ENCODE data around the gene HTN1.
"Not testable (repeated sequence)": the region's sequence is repeated elsewhere in the genome, so short reads cannot be mapped to it uniquely, and the experiment has no call there.

HTN1 gene

DNA sequence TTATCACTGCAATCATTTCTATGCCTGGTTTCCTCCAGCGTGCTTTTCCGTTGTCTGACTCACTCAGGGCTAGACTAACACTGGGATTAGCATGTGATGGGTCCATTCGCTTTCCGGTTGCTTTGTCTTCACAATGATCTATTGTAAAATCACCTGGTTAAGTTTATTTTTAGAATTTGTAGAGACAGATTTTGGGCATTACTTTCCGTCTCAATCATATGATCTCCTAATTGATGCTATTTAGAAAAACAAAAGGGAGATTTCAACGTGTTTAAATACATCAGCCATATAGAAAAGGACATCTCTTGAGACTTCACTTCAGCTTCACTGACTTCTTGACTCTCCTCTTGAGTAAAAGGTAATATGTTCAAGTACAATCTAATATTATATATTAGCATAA, at the start of gene HTN1:
Gene HTN1, plus strand, starts transcription at position 301 of the 400 bp plus-strand sequence. CDS start 2,639 bp downstream, outside the sequence.
- TF ChIP-seq FOXM1 (IDR thresholded peaks at IDR 0.05; ENCODE audit: borderline replicate concordance, low read depth), result not testable (repeated sequence)
- TF ChIP-seq, protein P1, sequence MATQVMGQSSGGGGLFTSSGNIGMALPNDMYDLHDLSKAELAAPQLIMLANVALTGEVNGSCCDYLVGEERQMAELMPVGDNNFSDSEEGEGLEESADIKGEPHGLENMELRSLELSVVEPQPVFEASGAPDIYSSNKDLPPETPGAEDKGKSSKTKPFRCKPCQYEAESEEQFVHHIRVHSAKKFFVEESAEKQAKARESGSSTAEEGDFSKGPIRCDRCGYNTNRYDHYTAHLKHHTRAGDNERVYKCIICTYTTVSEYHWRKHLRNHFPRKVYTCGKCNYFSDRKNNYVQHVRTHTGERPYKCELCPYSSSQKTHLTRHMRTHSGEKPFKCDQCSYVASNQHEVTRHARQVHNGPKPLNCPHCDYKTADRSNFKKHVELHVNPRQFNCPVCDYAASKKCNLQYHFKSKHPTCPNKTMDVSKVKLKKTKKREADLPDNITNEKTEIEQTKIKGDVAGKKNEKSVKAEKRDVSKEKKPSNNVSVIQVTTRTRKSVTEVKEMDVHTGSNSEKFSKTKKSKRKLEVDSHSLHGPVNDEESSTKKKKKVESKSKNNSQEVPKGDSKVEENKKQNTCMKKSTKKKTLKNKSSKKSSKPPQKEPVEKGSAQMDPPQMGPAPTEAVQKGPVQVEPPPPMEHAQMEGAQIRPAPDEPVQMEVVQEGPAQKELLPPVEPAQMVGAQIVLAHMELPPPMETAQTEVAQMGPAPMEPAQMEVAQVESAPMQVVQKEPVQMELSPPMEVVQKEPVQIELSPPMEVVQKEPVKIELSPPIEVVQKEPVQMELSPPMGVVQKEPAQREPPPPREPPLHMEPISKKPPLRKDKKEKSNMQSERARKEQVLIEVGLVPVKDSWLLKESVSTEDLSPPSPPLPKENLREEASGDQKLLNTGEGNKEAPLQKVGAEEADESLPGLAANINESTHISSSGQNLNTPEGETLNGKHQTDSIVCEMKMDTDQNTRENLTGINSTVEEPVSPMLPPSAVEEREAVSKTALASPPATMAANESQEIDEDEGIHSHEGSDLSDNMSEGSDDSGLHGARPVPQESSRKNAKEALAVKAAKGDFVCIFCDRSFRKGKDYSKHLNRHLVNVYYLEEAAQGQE (IDR thresholded peaks at IDR 0.05; ENCODE audit: low read depth), result not testable (repeated sequence)
- TF ChIP-seq, protein P2, sequence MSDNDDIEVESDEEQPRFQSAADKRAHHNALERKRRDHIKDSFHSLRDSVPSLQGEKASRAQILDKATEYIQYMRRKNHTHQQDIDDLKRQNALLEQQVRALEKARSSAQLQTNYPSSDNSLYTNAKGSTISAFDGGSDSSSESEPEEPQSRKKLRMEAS (IDR thresholded peaks at IDR 0.05), result not testable (repeated sequence)

DNA sequence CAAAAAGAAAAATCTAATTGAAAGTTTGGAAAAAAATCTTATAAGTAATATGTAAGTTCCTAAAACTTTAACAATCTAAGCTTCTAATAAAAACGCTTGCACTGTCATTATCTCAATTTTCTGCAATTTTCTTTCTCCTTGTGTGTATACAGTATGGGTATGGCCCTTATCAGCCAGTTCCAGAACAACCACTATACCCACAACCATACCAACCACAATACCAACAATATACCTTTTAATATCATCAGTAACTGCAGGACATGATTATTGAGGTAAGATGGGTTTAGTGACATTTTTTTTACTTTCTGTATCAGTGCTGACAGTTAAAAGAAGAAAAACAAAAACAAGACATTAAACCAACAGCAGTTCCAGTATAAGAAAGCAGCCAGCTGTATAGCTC, 49.5 kb upstream of the HTN1 start:
- TF ChIP-seq TCF12 (IDR thresholded peaks at IDR 0.05; ENCODE audit: low read depth) (no peak), RAD21 (IDR thresholded peaks at IDR 0.05; ENCODE audit: low read depth) (no peak), TAF1 (IDR thresholded peaks at IDR 0.05; ENCODE audit: low read depth) (no peak), CREB1 (IDR thresholded peaks at IDR 0.05; ENCODE audit: low read depth) (no peak), FOXM1 (IDR thresholded peaks at IDR 0.05; ENCODE audit: borderline replicate concordance, low read depth) (no peak), CEBPB (IDR thresholded peaks at IDR 0.05) (no peak), NFIC (IDR thresholded peaks at IDR 0.05) (no peak), TEAD4 (IDR thresholded peaks at IDR 0.05) (no peak), ZBTB7A (IDR thresholded peaks at IDR 0.05; ENCODE audit: low read depth) (no peak)
- TF ChIP-seq, protein P3, sequence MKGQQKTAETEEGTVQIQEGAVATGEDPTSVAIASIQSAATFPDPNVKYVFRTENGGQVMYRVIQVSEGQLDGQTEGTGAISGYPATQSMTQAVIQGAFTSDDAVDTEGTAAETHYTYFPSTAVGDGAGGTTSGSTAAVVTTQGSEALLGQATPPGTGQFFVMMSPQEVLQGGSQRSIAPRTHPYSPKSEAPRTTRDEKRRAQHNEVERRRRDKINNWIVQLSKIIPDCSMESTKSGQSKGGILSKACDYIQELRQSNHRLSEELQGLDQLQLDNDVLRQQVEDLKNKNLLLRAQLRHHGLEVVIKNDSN (IDR thresholded peaks at IDR 0.05), result no peak

DNA sequence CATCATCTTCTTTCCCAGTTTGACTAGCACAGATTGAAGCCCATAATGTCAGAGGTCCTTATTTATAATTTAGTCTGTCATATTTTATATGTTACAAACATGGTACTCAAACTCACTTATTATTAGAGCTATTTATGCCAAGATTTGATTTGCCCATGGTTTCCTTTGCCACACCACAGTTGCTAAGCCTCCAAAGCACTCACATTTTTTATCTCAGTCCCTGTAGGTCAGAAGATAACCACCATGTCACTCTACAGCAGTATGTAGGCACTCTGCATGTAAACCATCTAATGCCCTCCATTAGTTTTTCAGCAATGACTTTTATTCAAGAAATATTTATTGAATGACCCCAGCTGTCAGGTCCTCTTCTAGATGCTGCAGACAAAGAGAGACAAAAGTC, 47.7 kb upstream of the HTN1 start:
- TF ChIP-seq TCF12 (IDR thresholded peaks at IDR 0.05; ENCODE audit: low read depth) (no peak), FOXM1 (IDR thresholded peaks at IDR 0.05; ENCODE audit: borderline replicate concordance, low read depth) (no peak), EGR1 (IDR thresholded peaks at IDR 0.05) (no peak), EP300 (IDR thresholded peaks at IDR 0.05; ENCODE audit: borderline replicate concordance) (no peak)

DNA sequence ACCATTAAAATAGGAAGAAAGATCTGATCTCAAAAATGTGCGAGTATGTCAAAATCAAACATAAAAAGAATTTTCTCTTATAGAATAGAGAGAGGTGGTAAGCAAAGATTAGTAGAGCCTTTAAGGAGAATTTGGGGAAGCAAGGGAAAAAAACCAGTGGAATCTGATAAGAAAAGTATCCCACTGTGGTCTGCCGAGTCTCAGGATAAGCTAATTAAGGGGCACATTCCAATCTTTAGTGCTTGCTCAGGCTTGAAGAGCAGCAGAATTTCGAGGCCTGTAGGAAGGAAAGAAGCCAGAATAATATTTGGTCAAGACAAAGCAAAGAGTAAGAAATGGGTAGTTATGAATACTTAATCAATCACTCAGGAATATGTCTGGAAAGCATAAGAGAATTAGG, 41.5 kb upstream of the HTN1 start:
- TF ChIP-seq CEBPB (IDR thresholded peaks at IDR 0.05), result no peak
- TF ChIP-seq CREB1 (IDR thresholded peaks at IDR 0.05; ENCODE audit: low read depth), result no peak
- TF ChIP-seq EP300 (IDR thresholded peaks at IDR 0.05; ENCODE audit: borderline replicate concordance), result no peak
- TF ChIP-seq ZBTB7A (IDR thresholded peaks at IDR 0.05; ENCODE audit: low read depth), result no peak
- TF ChIP-seq EGR1 (IDR thresholded peaks at IDR 0.05), result no peak
- TF ChIP-seq, protein P1 (IDR thresholded peaks at IDR 0.05; ENCODE audit: low read depth), result no peak
- no peak for TF ChIP-seq FOXM1 (IDR thresholded peaks at IDR 0.05; ENCODE audit: borderline replicate concordance, low read depth)

DNA sequence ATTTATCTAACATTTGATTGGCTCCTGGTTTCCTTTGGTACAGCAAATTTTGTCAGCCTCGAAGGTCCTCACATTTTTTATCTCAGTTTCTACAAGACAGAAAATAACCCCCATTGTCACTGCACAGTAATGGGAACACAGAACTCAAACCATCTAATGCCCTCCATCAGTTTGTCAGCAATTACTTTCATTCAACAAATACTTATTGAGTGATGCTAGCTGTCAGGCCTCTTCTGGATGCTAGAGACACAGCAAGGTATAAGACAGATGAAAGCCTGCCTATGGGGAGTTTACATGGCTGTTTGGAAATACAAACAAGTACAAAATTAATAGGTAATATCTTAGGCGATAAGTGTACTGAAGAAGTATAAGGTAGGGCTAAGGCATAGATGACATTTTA, 27.0 kb upstream of the HTN1 start:
- TF ChIP-seq, protein P1 (IDR thresholded peaks at IDR 0.05; ENCODE audit: low read depth), result no peak
- TF ChIP-seq CREB1 (IDR thresholded peaks at IDR 0.05; ENCODE audit: low read depth), result no peak
- TF ChIP-seq TEAD4 (IDR thresholded peaks at IDR 0.05), result no peak

DNA sequence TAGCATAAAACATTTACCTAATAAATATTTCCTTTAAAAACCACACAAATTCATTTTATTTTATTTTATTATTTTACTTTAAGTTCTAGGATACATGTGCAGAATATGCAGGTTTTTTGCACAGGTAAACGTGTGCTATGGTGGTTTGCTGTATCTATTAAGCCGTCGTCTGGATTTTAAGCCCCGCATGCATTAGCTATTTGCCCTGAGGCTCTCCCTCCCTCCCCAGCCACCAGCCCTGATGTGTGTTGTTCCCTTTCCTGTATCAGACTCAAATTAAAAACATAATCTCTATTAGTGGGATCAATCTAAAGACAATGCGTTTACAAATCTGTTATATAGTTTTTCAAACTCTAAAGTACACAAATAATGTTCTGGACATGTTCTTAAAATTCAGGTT, 23.2 kb upstream of the HTN1 start:
- no peak for TF ChIP-seq TCF12 (IDR thresholded peaks at IDR 0.05; ENCODE audit: low read depth)
- TF ChIP-seq, protein P3 (IDR thresholded peaks at IDR 0.05), result no peak
- TF ChIP-seq EP300 (IDR thresholded peaks at IDR 0.05; ENCODE audit: borderline replicate concordance), result no peak
- no peak for TF ChIP-seq RAD21 (IDR thresholded peaks at IDR 0.05; ENCODE audit: low read depth)
- no peak for TF ChIP-seq TEAD4 (IDR thresholded peaks at IDR 0.05)
- TF ChIP-seq, protein P2 (IDR thresholded peaks at IDR 0.05), result no peak
- no peak for TF ChIP-seq YY1 (IDR thresholded peaks at IDR 0.05; ENCODE audit: low read depth)
- TF ChIP-seq FOXM1 (IDR thresholded peaks at IDR 0.05; ENCODE audit: borderline replicate concordance, low read depth), result no peak
- no peak for TF ChIP-seq TAF1 (IDR thresholded peaks at IDR 0.05; ENCODE audit: low read depth)
- TF ChIP-seq CREB1 (IDR thresholded peaks at IDR 0.05; ENCODE audit: low read depth), result no peak
- TF ChIP-seq, protein P1 (IDR thresholded peaks at IDR 0.05; ENCODE audit: low read depth), result no peak
- TF ChIP-seq NFIC (IDR thresholded peaks at IDR 0.05), result no peak
- no peak for TF ChIP-seq CEBPB (IDR thresholded peaks at IDR 0.05)
